Measurements from ENCODE around the gene TPCN2. TPM values are rescaled to one million over a fixed set of nuclear protein-coding genes. Genes with fewer than 3 reads are reported as not detected.
"Not testable (repeated sequence)": the region's sequence is repeated elsewhere in the genome, so short reads cannot be mapped to it uniquely, and the experiment has no call there.

The TPCN2 gene
- total RNA-seq, 2 donors from 2014 or later, result 4.2 to 5.3 TPM

DNA sequence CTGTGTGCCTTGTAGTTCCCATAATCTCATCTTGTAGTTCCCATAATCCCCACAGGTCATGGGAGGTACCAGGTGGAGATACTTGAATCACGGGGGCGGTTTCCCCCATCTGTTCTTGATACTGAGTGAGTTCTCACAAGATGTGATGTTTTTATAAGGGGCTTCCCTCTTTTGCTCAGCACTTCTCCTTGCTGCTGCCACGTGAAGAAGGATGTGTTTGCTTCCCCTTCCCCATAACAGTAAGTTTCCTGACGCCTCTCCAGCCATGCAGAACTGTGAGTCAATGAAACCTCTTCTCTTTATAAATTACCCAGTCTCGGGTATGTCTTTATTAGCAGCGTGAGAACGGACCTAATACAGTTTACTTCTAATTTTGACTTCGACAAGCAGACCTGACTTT, 93.0 kb downstream of the TPCN2 start:
- no peaks in the 10 kb centered on the region for H3K27me3 ChIP-seq
- H3K4me1 ChIP-seq, result no peaks in the 10 kb centered on the region
- no peak overlapping the region for H3K4me3 ChIP-seq
- TF ChIP-seq, protein P1, sequence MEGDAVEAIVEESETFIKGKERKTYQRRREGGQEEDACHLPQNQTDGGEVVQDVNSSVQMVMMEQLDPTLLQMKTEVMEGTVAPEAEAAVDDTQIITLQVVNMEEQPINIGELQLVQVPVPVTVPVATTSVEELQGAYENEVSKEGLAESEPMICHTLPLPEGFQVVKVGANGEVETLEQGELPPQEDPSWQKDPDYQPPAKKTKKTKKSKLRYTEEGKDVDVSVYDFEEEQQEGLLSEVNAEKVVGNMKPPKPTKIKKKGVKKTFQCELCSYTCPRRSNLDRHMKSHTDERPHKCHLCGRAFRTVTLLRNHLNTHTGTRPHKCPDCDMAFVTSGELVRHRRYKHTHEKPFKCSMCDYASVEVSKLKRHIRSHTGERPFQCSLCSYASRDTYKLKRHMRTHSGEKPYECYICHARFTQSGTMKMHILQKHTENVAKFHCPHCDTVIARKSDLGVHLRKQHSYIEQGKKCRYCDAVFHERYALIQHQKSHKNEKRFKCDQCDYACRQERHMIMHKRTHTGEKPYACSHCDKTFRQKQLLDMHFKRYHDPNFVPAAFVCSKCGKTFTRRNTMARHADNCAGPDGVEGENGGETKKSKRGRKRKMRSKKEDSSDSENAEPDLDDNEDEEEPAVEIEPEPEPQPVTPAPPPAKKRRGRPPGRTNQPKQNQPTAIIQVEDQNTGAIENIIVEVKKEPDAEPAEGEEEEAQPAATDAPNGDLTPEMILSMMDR (IDR thresholded peaks at IDR 0.05), result no peak
- DNase-seq (ENCODE audit: low spot score), result no peak
- peaks cover 0 to 18% of the 10 kb centered on the region in 2 donors for H3K9me3 ChIP-seq
- H3K36me3 ChIP-seq, result no peaks in the 10 kb centered on the region
- H3K27ac ChIP-seq, result no peak overlapping the region

DNA sequence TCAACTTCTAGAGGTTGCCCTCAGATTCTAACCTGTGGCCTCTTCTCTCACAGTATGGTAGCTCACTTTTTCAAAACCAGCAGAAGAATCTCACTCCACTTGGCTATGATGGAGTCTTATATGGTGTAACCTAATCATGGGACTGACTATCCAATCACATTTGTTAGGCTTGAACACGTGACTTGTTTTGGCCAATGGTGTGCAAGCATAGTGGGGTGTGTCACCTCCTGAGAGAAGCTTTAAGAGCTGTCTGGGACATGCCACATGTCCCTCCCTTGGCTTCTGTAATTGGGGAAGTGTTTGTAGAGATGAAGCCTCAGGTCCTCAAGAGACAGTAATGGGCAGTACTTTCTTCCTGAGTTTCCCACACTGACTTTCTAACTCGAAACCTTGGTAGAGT, 94.2 kb downstream of the TPCN2 start:
- H3K4me3 ChIP-seq, result no peak overlapping the region

DNA sequence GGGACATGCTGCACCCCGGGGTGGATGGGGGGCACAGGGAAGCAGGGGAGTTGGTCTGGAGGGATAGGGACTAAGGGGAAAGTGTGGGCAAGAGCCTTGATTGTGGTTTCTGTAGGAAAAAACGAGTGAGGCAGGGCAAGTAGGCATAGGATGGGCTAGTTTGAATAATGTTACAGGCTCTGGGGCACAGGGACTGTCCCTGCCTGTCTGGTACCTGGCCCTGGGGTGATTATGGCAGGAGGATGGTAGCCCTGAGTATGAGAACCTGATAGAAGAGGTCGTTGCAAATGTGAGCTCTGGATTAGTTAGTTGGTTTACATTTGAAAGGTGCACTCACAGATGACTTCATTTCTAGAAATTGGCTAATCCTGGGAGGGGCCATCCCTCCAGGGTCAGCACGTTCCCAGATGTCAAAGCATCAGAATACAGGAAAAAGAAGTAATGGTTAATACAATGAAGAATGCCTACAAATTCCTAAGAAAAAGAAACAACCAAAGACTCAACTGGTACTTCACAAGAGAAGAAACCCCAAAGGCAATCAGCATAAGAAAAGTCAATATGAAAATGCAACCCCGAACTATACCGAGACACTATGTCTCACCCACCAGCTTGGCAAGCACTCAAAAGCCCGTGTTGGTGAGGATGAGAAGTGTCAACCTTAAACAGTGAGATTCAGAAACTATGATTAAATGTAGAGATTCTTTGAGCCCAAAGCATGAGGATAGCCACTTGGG, 95.8 kb downstream of the TPCN2 start:
- TF ChIP-seq, protein P1 (IDR thresholded peaks at IDR 0.05), result no peak
- H3K9me3 ChIP-seq, result peaks cover 0 to 26% of the 10 kb centered on the region in 2 donors
- no peak overlapping the region for H3K27ac ChIP-seq
- no peak for DNase-seq (ENCODE audit: low spot score)
- H3K4me1 ChIP-seq, result no peaks in the 10 kb centered on the region
- no peaks in the 10 kb centered on the region for H3K27me3 ChIP-seq
- no peak overlapping the region for H3K4me3 ChIP-seq
- H3K36me3 ChIP-seq, result no peaks in the 10 kb centered on the region

More for the DNA sequence above, 94.2 kb downstream of the TPCN2 start:
- Histone ChIP-seq H3K36me3 (no peaks in the 10 kb centered on the region), H3K27me3 (no peaks in the 10 kb centered on the region), H3K4me1 (no peaks in the 10 kb centered on the region), H3K27ac (no peak overlapping the region), H3K9me3 (peaks cover 0 to 26% of the 10 kb centered on the region in 2 donors)
- DNase-seq (ENCODE audit: low spot score), result no peak
- TF ChIP-seq, protein P1 (IDR thresholded peaks at IDR 0.05), result no peak

DNA sequence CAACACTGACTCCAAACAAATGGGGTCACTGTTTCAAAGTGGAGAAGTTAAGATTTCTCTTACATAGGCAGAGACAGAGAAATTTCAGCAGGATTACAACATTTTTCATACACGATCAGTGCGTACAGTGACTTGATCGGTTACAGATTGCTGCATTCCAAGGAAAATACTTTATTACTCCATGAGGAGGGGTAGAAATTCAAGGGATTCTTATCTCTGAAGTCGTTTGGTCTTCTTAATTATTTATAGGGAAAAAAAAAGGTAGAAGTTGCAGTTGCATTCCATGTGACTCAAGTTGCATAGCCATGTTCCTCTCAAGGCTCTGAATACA, 96.3 kb downstream of the TPCN2 start:
- Histone ChIP-seq H3K9me3 (peaks cover 0 to 26% of the 10 kb centered on the region in 2 donors), H3K4me3 (no peak overlapping the region), H3K36me3 (no peaks in the 10 kb centered on the region), H3K27ac (no peak overlapping the region), H3K27me3 (no peaks in the 10 kb centered on the region), H3K4me1 (no peaks in the 10 kb centered on the region)
- TF ChIP-seq, protein P1 (IDR thresholded peaks at IDR 0.05), result no peak
- no peak for DNase-seq (ENCODE audit: low spot score)

DNA sequence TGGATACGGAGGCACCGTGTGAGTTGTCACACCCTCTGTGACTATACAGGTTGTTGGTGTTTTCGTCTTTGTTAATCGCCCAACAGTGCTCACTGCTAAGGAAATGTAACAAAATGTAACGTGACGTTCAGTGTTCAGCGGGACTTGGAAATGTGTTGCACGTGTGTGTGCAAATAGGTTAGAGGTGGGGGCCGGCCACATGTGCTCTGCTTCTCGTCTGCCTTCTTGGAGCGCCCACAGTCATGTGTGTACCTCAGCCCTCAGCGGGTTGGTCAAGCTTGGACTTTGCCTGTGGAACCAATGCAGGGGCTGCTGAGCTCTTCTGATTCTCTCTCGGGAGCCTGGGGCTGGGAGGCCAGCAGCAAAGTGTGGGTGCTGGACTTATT, 99.6 kb downstream of the TPCN2 start:
- TF ChIP-seq, protein P1 (IDR thresholded peaks at IDR 0.05), result no peak
- Histone ChIP-seq H3K4me1 (no peaks in the 10 kb centered on the region), H3K36me3 (no peaks in the 10 kb centered on the region), H3K4me3 (no peak overlapping the region), H3K27me3 (no peaks in the 10 kb centered on the region), H3K27ac (no peak overlapping the region), H3K9me3 (peaks cover 0 to 26% of the 10 kb centered on the region in 2 donors)
- DNase-seq (ENCODE audit: low spot score), result no peak

DNA sequence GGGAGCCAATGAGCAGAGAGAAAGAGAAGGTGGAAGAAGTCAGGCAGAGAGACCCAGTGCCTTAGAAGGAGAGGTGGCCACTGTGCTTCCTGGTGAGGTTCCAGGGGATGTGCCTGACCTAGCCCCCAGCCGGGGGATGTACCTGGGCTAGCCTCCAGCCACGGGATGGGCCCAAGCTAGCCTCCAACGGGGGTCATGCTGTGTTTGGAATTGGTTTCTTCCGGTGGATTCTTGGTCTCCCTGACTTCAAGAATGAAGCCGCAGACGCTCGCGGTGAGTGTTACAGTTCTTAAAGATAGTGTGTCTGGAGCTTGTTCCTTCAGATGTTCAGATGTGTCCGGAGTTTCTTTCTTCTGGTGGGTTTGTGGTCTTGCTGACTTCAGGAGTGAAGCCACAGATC, 100.1 kb downstream of the TPCN2 start:
- H3K27me3 ChIP-seq, result no peaks in the 10 kb centered on the region
- no peaks in the 10 kb centered on the region for H3K36me3 ChIP-seq
- no peak for DNase-seq (ENCODE audit: low spot score)
- no peaks in the 10 kb centered on the region for H3K4me1 ChIP-seq
- H3K4me3 ChIP-seq, result no peak overlapping the region
- peaks cover 0 to 26% of the 10 kb centered on the region in 2 donors for H3K9me3 ChIP-seq
- TF ChIP-seq, protein P1 (IDR thresholded peaks at IDR 0.05), result no peak
- H3K27ac ChIP-seq, result no peak overlapping the region

DNA sequence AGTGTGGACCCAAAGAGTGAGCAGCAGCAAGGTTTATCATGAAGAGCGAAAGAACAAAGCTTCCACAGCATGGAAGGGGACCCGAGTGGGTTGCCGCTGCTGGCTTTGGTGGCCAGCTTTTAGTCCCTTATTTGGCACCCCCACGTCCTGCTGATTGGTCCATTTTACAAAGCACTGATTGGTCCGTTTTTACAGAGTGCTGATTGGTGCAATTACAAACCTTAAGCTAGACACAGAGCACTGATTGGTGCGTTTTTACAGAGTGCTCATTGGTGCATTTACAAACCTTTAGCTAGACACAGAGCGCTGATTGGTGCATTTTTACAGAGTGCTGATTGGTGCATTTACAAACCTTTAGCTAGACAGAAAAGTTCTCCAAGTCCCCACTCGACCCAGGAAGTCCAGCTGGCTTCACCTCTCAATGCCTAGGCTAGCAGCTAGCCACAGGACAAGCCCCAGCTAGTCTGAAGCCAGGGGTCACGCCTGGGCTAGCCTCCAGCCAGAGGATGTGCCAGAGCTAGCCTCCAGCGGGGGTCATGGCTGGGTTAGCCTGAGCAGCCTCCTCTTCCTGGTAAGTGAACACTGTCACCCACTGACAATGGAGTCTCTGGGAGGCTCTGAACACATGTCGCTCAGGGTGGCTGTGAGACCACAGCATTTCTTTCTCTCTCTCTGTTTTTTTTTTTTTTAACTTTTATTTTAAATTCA, 100.8 kb downstream of the TPCN2 start:
- H3K27me3 ChIP-seq; DNase-seq (ENCODE audit: low spot score); H3K27ac ChIP-seq; H3K36me3 ChIP-seq; H3K4me3 ChIP-seq; H3K4me1 ChIP-seq: not testable (repeated sequence)
- peaks cover 0 to 26% of the 10 kb centered on the region in 2 donors for H3K9me3 ChIP-seq
